Caco-2 (cell line): ENCODE data around the gene HOXD11. TPM values are rescaled to one million over a fixed set of nuclear protein-coding genes. Genes with fewer than 3 reads are reported as not detected.

Source experiments
- BruUV-seq: library from RNA; stranded (reverse); fragments of 400-500 nt; replicated peaks from 2 replicates; lab custom pipeline; 2021; lab: Mats Ljungman, UMichigan
- CTCF ChIA-PET: fragments of 300-600 bp; sonication (Branson Sonifier 250); formaldehyde crosslinking; loops from one replicate; lab custom pipeline; 2022; ENCODE audit warnings: antibody characterized with exemption; lab: Charles Lee
- POLR2A ChIA-PET: fragments of 300-600 bp; sonication (Branson Sonifier 250); formaldehyde crosslinking; loops from one replicate; lab custom pipeline; 2022; ENCODE audit warnings: antibody characterized with exemption; lab: Charles Lee
- DNase-seq, 2 experiments: peaks; one replicate each; pipeline versions ENCODE4 v3.0.0 to v3.0.0-alpha.2; 2020 to 2022
- H3K27me3 ChIP-seq: replicated peaks from 2 replicates; pipeline ENCODE4 v1.6.0; 2011; ENCODE audit warnings: low read length; ENCODE audit not compliant: control insufficient read depth, insufficient read depth
- H3K36me3 ChIP-seq: 2 replicates; pipeline ENCODE4 v1.5.1; 2011; ENCODE audit warnings: low read length; ENCODE audit not compliant: control insufficient read depth, insufficient read depth
- H3K4me1 ChIP-seq: fragments of 250-450 bp; sonication (Bioruptor Pico); 2 replicates; pipeline ENCODE4 v1.5.1; 2020; ENCODE audit warnings: mild to moderate bottlenecking
- H3K4me3 ChIP-seq: 2 replicates; pipeline ENCODE4 v1.5.1; 2011; ENCODE audit warnings: low read depth, mild to moderate bottlenecking, control low read depth, low read length
- H3K9me3 ChIP-seq: fragments of 250-450 bp; sonication (Bioruptor Pico); 2 replicates; pipeline ENCODE4 v1.5.1; 2020; ENCODE audit warnings: mild to moderate bottlenecking, moderate library complexity
- H3K27ac Mint-ChIP-seq: one replicate; pipeline ENCODE4 v1.8.0; 2022; ENCODE audit warnings: mixed read lengths; ENCODE audit not compliant: unreplicated experiment
- H3K27me3 Mint-ChIP-seq: one replicate; pipeline ENCODE4 v1.8.0; 2022; ENCODE audit warnings: mixed read lengths; ENCODE audit not compliant: insufficient read depth, unreplicated experiment
- H3K36me3 Mint-ChIP-seq: one replicate; pipeline ENCODE4 v1.8.0; 2022; ENCODE audit warnings: mild to moderate bottlenecking, mixed read lengths; ENCODE audit not compliant: insufficient read depth, unreplicated experiment
- H3K4me1 Mint-ChIP-seq: one replicate; pipeline ENCODE4 v1.8.0; 2022; ENCODE audit warnings: low read depth, mixed read lengths; ENCODE audit not compliant: unreplicated experiment
- H3K4me3 Mint-ChIP-seq: one replicate; pipeline ENCODE4 v1.8.0; 2022; ENCODE audit warnings: mild to moderate bottlenecking, moderate library complexity, mixed read lengths; ENCODE audit not compliant: unreplicated experiment
- H3K9me3 Mint-ChIP-seq: one replicate; pipeline ENCODE4 v1.8.0; 2022; ENCODE audit warnings: mixed read lengths; ENCODE audit not compliant: unreplicated experiment
- intact Hi-C: fragments of 100-400 bp; cut with micrococcal nuclease; formaldehyde crosslinking; loops from one replicate; pipeline ENCODE4 v1.10.0; 2022; ENCODE audit not compliant: unreplicated experiment
- total RNA-seq: library from RNA; stranded (reverse); gene quantifications from 2 replicates; pipeline ENCODE4 v1.2.3, GENCODE V29; 2022
- TF ChIP-seq, protein P1 (sequence below), 2 experiments: fragments of 200-600 bp in 1 of 2; IDR thresholded peaks; 1 replicate in 1 of 2; 2 replicates in 1 of 2; pipeline versions ENCODE4 v1.5.1 to v1.8.0; 2011 to 2022; ENCODE audit warnings: antibody characterized with exemption in 1 of 2, control low read depth in 1 of 2, inconsistent platforms in 1 of 2, low read depth in 1 of 2, low read length in 1 of 2, mild to moderate bottlenecking in 1 of 2, moderate library complexity in 1 of 2; ENCODE audit not compliant: insufficient read depth in 1 of 2, severe bottlenecking in 1 of 2, unreplicated experiment in 1 of 2

The HOXD11 gene
- total RNA-seq, 1 experiment from 2014 or later, result not detected

- no TSS peak for BruUV-seq
- no peaks in the 10 kb centered on the region for H3K9me3 Mint-ChIP-seq
- H3K27me3 Mint-ChIP-seq, result peaks cover 4% of the 10 kb centered on the region
- POLR2A ChIA-PET, result no interaction called here
- no peak for DNase-seq
- Histone ChIP-seq H3K4me3 (no peak overlapping the region), H3K4me1 (no peaks in the 10 kb centered on the region), H3K27me3 (0 out of 2 replicates have a peak, but pooled peaks cover 1% of the 10 kb centered on the region), H3K36me3 (no peaks in the 10 kb centered on the region), H3K9me3 (no peaks in the 10 kb centered on the region)
- H3K4me3 Mint-ChIP-seq, result no peak overlapping the region
- intact Hi-C loops, result no loop called here
- CTCF ChIA-PET, result no interaction called here
- H3K36me3 Mint-ChIP-seq, result no peaks in the 10 kb centered on the region
- no peaks in the 10 kb centered on the region for H3K4me1 Mint-ChIP-seq
- TF ChIP-seq, protein P1, sequence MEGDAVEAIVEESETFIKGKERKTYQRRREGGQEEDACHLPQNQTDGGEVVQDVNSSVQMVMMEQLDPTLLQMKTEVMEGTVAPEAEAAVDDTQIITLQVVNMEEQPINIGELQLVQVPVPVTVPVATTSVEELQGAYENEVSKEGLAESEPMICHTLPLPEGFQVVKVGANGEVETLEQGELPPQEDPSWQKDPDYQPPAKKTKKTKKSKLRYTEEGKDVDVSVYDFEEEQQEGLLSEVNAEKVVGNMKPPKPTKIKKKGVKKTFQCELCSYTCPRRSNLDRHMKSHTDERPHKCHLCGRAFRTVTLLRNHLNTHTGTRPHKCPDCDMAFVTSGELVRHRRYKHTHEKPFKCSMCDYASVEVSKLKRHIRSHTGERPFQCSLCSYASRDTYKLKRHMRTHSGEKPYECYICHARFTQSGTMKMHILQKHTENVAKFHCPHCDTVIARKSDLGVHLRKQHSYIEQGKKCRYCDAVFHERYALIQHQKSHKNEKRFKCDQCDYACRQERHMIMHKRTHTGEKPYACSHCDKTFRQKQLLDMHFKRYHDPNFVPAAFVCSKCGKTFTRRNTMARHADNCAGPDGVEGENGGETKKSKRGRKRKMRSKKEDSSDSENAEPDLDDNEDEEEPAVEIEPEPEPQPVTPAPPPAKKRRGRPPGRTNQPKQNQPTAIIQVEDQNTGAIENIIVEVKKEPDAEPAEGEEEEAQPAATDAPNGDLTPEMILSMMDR (IDR thresholded peaks at IDR 0.05; ENCODE audit: insufficient read depth in 1 of 2, low read depth in 1 of 2, low read length in 1 of 2, severe bottlenecking in 1 of 2, unreplicated experiment in 1 of 2), result no peak
- H3K27ac Mint-ChIP-seq, result no peak overlapping the region
Measured at GRCh38 chr2:176149939-176150583, 43.0 kb downstream of the HOXD11 start.

DNA sequence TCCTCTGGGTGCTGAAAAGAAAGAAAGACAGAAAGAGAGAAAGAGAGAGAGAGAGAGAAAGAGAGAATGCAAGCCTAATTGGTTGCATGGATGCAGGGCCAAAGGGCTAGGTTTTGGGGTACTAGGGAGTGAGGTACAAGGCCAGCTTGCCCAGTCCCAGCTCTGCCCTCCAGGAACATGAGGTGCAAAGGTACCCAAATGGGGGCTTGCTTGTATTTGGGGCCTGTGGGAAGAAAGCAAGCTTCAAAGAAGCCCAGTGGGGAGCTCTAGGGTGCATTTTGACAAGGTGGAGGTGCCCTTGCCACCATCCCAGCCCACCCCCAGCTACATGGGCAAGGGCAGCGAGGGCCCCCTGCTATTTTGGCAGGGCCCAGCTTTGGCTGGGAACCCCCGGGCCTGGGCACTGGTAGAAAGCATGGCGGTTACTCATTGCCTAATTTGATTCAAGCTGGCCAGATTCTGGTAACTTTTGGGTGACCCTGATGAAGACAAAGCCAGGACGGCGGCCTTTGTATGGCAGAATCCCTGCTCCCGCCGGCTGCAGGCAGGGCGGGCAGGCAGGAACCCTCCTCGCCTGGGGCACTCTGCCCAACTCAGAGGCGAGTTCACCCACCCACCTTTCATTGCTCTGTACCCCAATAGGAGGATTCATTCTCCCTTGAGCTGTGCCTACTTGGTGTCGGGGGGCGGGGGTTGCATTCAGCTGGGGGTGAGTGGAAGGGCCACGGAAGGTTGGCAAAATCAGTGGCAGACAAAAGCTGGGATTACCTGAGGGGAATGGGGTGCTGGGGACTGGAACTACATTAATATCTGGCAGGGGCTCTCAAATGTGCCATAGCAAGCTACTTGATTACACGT, 43.7 kb downstream of the HOXD11 start:
- Histone ChIP-seq H3K4me1 (no peaks in the 10 kb centered on the region), H3K4me3 (no peak overlapping the region), H3K9me3 (no peaks in the 10 kb centered on the region), H3K36me3 (no peaks in the 10 kb centered on the region), H3K27me3 (no peaks in the 10 kb centered on the region; the same call in 1 of the 2 replicates)
- TF ChIP-seq, protein P1 (IDR thresholded peaks at IDR 0.05; ENCODE audit: insufficient read depth in 1 of 2, low read depth in 1 of 2, low read length in 1 of 2, severe bottlenecking in 1 of 2, unreplicated experiment in 1 of 2), result no peak
- Mint-ChIP-seq H3K27ac (no peak overlapping the region), H3K4me1 (no peaks in the 10 kb centered on the region), H3K4me3 (no peak overlapping the region), H3K36me3 (no peaks in the 10 kb centered on the region), H3K27me3 (peaks cover 10% of the 10 kb centered on the region), H3K9me3 (no peaks in the 10 kb centered on the region)
- no TSS peak for BruUV-seq
- DNase-seq, result no peak
- intact Hi-C loops, result no loop called here
- POLR2A ChIA-PET, result no interaction called here
- CTCF ChIA-PET, result no interaction called here

- no peaks in the 10 kb centered on the region for H3K9me3 Mint-ChIP-seq
- H3K27me3 ChIP-seq, result no peaks in the 10 kb centered on the region; the same call in 1 of the 2 replicates
- no peaks in the 10 kb centered on the region for H3K36me3 Mint-ChIP-seq
- TF ChIP-seq, protein P1 (IDR thresholded peaks at IDR 0.05; ENCODE audit: insufficient read depth in 1 of 2, low read depth in 1 of 2, low read length in 1 of 2, severe bottlenecking in 1 of 2, unreplicated experiment in 1 of 2), result no peak
- H3K36me3 ChIP-seq, result no peaks in the 10 kb centered on the region
- DNase-seq, result no peak
- no TSS peak for BruUV-seq
- POLR2A ChIA-PET, result no interaction called here
- H3K4me1 ChIP-seq, result no peaks in the 10 kb centered on the region
- H3K4me1 Mint-ChIP-seq, result no peaks in the 10 kb centered on the region
- CTCF ChIA-PET, result no interaction called here
- no peak within 1 kb of the TSS for H3K27ac Mint-ChIP-seq
- intact Hi-C loops, result no loop called here
- H3K4me3 Mint-ChIP-seq, result no peak within 1 kb of the TSS
- H3K4me3 ChIP-seq, result no peak within 1 kb of the TSS
- no peaks in the 10 kb centered on the region for H3K9me3 ChIP-seq
- H3K27me3 Mint-ChIP-seq, result peaks cover 12% of the 10 kb centered on the region
Measured at GRCh38 chr2:176151442-176152287, 44.6 kb downstream of the HOXD11 start, which contains the start of gene HOXD4. HOXD4 (plus strand) TSS chr2:176151550; CDS start chr2:176151634, 84 bp downstream.
